ENCODE measurements around the gene TEKTIP1.
A peak's percentile ranks its signal among the peaks of the same experiment; 100 is the strongest.

DNA sequence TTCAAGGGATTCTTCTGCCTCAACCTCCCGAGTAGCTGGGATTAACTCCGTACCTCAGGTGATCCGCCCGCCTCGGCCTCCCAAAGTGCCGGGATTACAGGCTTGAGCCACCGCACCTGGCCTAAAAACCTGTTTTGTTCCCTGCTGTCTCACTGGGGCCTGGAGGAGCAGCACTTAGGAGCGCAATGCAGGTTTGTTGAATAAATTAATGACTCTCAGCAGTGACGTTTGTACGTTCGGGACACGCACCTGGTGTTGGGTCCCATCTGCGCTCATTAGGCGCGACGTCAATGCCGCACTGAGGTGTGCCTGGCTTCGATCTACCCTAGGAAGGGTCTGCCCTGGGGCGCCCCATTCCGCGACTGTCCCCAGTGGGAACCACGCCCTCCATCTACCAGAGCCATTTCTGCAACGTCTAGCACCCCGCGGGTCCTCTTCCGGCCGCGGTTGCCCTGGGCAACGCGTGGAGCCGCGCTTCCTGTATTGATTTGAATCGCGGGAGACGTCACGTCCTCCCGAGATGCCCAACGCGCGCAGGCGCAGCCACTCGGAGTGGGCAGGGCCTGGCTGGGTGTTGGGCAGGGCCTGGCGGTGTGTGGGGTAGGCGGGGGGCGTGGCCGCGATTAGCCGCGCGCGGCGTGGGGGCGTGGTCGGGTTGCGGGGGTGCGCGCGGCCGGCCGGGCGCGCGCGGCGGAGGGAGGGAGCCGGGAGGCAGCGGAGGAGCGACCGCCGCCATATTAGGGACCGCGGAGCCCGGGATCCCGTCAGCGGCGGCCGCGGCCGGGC, 33.2 kb upstream of the TEKTIP1 start, which contains the start of gene FZR1:
- no peak for TF ChIP-seq ARNT (IDR thresholded peaks at IDR 0.05)
- no peak for TF ChIP-seq ZNF384 (IDR thresholded peaks at IDR 0.05)
- TF ChIP-seq FOXM1 (IDR thresholded peaks at IDR 0.05; ENCODE audit: borderline replicate concordance): peak; percentile 100
- TF ChIP-seq ELF4 (IDR thresholded peaks at IDR 0.05): peak; percentile 86
- no peak for TF ChIP-seq SP1 (IDR thresholded peaks at IDR 0.05)
- no peak for TF ChIP-seq FOXK2 (IDR thresholded peaks at IDR 0.05)
- no peak for TF ChIP-seq BHLHE40 (IDR thresholded peaks at IDR 0.05; ENCODE audit: borderline replicate concordance)
- TF ChIP-seq TARDBP (IDR thresholded peaks at IDR 0.05): peak; percentile 94

Data from HEK293T (cell line).